PC-3 (cell line): ENCODE measurements around the gene SNRPN. TPM values are rescaled to one million over a fixed set of nuclear protein-coding genes. Genes with fewer than 3 reads are reported as not detected.
A peak's percentile ranks its signal among the peaks of the same experiment; 100 is the strongest.

ENCODE experiments used
- ATAC-seq: fragments of 200-7000 bp; cut with Tn5 transposase; 2 replicates; pipeline ENCODE4 v1.9.1; 2020; ENCODE audit warnings: mild to moderate bottlenecking, moderate library complexity
- BruUV-seq: library from RNA; stranded (reverse); fragments of 400-500 nt; replicated peaks from 2 replicates; lab custom pipeline; 2021; lab: Mats Ljungman, UMichigan
- CTCF ChIA-PET: fragments of 300-600 bp; sonication (Branson Sonifier 250); formaldehyde crosslinking; loops from one replicate; lab custom pipeline; 2022; ENCODE audit warnings: antibody characterized with exemption; lab: Charles Lee
- POLR2A ChIA-PET: fragments of 300-600 bp; sonication (Branson Sonifier 250); formaldehyde crosslinking; loops from one replicate; lab custom pipeline; 2022; ENCODE audit warnings: antibody characterized with exemption; ENCODE audit not compliant: unreplicated experiment; lab: Charles Lee
- DNase-seq: peaks from one replicate; pipeline ENCODE4 v3.0.0-alpha.2; 2015
- H2AFZ ChIP-seq: fragments of 300-600 bp; sonication (generic); 2 replicates; pipeline ENCODE4 v1.6.0; 2016; ENCODE audit warnings: antibody characterized with exemption, low read length
- H3F3A ChIP-seq: fragments of 300-600 bp; sonication (generic); one replicate; pipeline ENCODE4 v1.6.0; 2017; ENCODE audit warnings: antibody characterized with exemption, low read length, control low read depth, mild to moderate bottlenecking; ENCODE audit not compliant: unreplicated experiment
- H3K27ac ChIP-seq: fragments of 300-600 bp; sonication (generic); 2 replicates; pipeline ENCODE4 v1.5.1; 2016; ENCODE audit warnings: mild to moderate bottlenecking, low read length
- H3K27me3 ChIP-seq: fragments of 300-600 bp; sonication (generic); 2 replicates; pipeline ENCODE4 v1.6.1; 2016; ENCODE audit warnings: low read length, mixed read lengths
- H3K36me3 ChIP-seq: fragments of 300-600 bp; sonication (generic); 2 replicates; pipeline ENCODE4 v1.6.1; 2016; ENCODE audit warnings: low read depth, mixed run types, low read length, mixed read lengths
- H3K4me1 ChIP-seq: fragments of 300-600 bp; sonication (generic); 2 replicates; pipeline ENCODE4 v1.5.1; 2016; ENCODE audit warnings: low read length; ENCODE audit not compliant: insufficient read depth
- H3K4me2 ChIP-seq: fragments of 300-600 bp; sonication (generic); 2 replicates; pipeline ENCODE4 v1.6.0; 2016; ENCODE audit warnings: low read length
- H3K4me3 ChIP-seq: fragments of 300-600 bp; sonication (generic); 2 replicates; pipeline ENCODE4 v1.5.1; 2016; ENCODE audit warnings: mild to moderate bottlenecking, low read length, mixed read lengths
- H3K79me2 ChIP-seq: fragments of 300-600 bp; sonication (generic); 2 replicates; pipeline ENCODE4 v1.6.1; 2017; ENCODE audit warnings: low read length, mixed read lengths
- H3K9ac ChIP-seq: fragments of 300-600 bp; sonication (generic); 2 replicates; pipeline ENCODE4 v1.6.0; 2016; ENCODE audit warnings: mild to moderate bottlenecking, low read length
- H3K9me2 ChIP-seq: fragments of 300-600 bp; sonication (generic); replicated peaks from 2 replicates; pipeline ENCODE4 v1.6.1; 2016; ENCODE audit warnings: mixed run types, low read length, mixed read lengths
- H3K9me3 ChIP-seq: fragments of 300-600 bp; sonication (generic); 2 replicates; pipeline ENCODE4 v1.6.1; 2016; ENCODE audit warnings: low read length, mixed read lengths
- H4K20me1 ChIP-seq: fragments of 300-600 bp; sonication (generic); 2 replicates; pipeline ENCODE4 v1.6.1; 2016; ENCODE audit warnings: low read length, mixed read lengths
- EZH2 ChIP-seq: fragments of 300-600 bp; sonication (generic); IDR thresholded peaks from one replicate; pipeline ENCODE4 v1.6.1; 2017; ENCODE audit warnings: antibody characterized with exemption, mild to moderate bottlenecking, low read length; ENCODE audit not compliant: unreplicated experiment
- EZH2phosphoT487 ChIP-seq: fragments of 300-600 bp; sonication (generic); IDR thresholded peaks from 2 replicates; pipeline ENCODE4 v1.6.1; 2018; ENCODE audit warnings: mild to moderate bottlenecking, antibody characterized with exemption, low read length, borderline replicate concordance
- intact Hi-C: fragments of 100-400 bp; cut with micrococcal nuclease; formaldehyde crosslinking; loops from 2 replicates; pipeline ENCODE4 v1.9.0; 2023
- total RNA-seq: library from RNA; depleted of rRNA; stranded (reverse); fragments of >200 nt; gene quantifications from 2 replicates; pipeline ENCODE4 v1.2.3, GENCODE V29; 2014
- TF ChIP-seq, protein P1 (sequence below): fragments of 300-600 bp; sonication (generic); conservative IDR thresholded peaks from 2 replicates; pipeline ENCODE4 v1.5.1; 2017; ENCODE audit warnings: antibody characterized with exemption, low read depth, mild to moderate bottlenecking, low read length

SNRPN gene
- total RNA-seq, 1 experiment from 2014 or later = 139 TPM

DNA sequence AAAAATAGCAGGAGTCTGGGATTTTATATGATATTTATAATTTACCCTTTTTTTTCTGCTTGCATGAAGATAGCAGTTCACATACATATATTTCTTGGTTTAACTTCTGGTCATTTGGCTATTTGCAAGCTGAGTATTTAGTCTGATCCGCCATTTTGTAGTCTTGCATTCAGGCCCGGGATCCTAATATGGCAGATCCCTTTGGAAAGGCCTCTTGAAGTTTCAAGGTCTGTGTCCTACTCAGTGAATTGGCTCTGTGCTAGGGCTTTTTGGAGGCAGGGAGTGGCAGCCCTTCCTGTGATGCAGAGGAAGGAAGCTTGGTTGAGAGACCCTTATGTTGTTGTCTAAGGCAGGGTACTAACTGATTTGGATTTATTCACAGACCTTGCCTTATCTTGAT lies 2.9 kb downstream of the SNRPN start:
- Histone ChIP-seq H3K4me1 (no peaks in the 10 kb centered on the region), H3K36me3 (peaks cover 2% of the 10 kb centered on the region; the same call in 1 of the 2 replicates), H3K4me2 (0 out of 2 replicates have a peak overlapping the region, but pooled peaks have one; percentile 82), H3K4me3 (no peak overlapping the region), H3K9ac (no peak overlapping the region), H3K27me3 (no peaks in the 10 kb centered on the region), H3K9me2 (no peaks in the 10 kb centered on the region), H3K9me3 (0 out of 2 replicates have a peak, but pooled peaks cover 6% of the 10 kb centered on the region), H4K20me1 (no peaks in the 10 kb centered on the region), H2AFZ (no peak overlapping the region), H3K79me2 (peaks cover 75% of the 10 kb centered on the region), H3F3A (no peaks in the 10 kb centered on the region), H3K27ac (no peak overlapping the region)
- intact Hi-C loops = no loop called here
- no peak for ATAC-seq
- TF ChIP-seq EZH2 = no peak
- TF ChIP-seq, protein P1, sequence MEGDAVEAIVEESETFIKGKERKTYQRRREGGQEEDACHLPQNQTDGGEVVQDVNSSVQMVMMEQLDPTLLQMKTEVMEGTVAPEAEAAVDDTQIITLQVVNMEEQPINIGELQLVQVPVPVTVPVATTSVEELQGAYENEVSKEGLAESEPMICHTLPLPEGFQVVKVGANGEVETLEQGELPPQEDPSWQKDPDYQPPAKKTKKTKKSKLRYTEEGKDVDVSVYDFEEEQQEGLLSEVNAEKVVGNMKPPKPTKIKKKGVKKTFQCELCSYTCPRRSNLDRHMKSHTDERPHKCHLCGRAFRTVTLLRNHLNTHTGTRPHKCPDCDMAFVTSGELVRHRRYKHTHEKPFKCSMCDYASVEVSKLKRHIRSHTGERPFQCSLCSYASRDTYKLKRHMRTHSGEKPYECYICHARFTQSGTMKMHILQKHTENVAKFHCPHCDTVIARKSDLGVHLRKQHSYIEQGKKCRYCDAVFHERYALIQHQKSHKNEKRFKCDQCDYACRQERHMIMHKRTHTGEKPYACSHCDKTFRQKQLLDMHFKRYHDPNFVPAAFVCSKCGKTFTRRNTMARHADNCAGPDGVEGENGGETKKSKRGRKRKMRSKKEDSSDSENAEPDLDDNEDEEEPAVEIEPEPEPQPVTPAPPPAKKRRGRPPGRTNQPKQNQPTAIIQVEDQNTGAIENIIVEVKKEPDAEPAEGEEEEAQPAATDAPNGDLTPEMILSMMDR = no peak
- no peak for TF ChIP-seq EZH2phosphoT487
- DNase-seq = no peak
- POLR2A ChIA-PET = interaction anchor here (0.6 kb wide), 1 partner anchor 33 kb away, joined by 9 read pairs; no protein-coding TSS in a partner anchor
- CTCF ChIA-PET = no interaction called here
- BruUV-seq = no TSS peak

DNA sequence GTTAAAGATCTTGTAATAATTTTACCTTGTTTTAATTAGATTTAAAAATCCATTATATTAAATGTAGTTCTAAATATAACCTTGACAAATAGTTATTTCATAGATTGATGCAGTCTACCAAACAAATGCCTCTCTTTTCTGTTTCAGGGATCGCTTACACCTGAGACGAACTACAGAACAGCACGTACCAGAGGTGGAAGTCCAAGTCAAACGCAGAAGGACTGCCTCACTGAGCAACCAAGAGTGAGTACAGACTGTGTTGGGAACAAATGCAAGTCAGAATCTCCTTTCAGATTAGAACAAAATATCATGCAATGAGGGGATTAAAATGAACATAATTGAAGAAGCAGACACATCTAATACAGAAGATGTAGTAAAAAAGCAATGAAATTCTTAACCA lies 7.2 kb downstream of the SNRPN start:
- TF ChIP-seq, protein P1 = no peak
- TF ChIP-seq EZH2phosphoT487 (no peak), EZH2 (no peak)
- ATAC-seq = no peak
- Histone ChIP-seq H3K4me1 (peaks cover 4% of the 10 kb centered on the region; the same call in 1 of the 2 replicates), H3K27ac (no peak overlapping the region), H4K20me1 (no peaks in the 10 kb centered on the region), H3K9me3 (no peaks in the 10 kb centered on the region), H3K36me3 (peaks cover 6% of the 10 kb centered on the region), H3K9ac (no peak overlapping the region), H3K27me3 (no peaks in the 10 kb centered on the region), H3K9me2 (no peaks in the 10 kb centered on the region), H3K4me3 (no peak overlapping the region), H3K4me2 (no peak overlapping the region), H3F3A (no peaks in the 10 kb centered on the region), H2AFZ (no peak overlapping the region), H3K79me2 (peaks cover 58% of the 10 kb centered on the region)
- CTCF ChIA-PET = no interaction called here
- BruUV-seq = no TSS peak
- intact Hi-C loops = no loop called here
- DNase-seq = no peak
- POLR2A ChIA-PET = no interaction called here

GRCh38 chr15:24962880-24963279 lies 8.1 kb downstream of the SNRPN start:
- Histone ChIP-seq H2AFZ (no peak overlapping the region), H3K27ac (no peak overlapping the region), H3K9me3 (no peaks in the 10 kb centered on the region), H4K20me1 (no peaks in the 10 kb centered on the region), H3K36me3 (peaks cover 6% of the 10 kb centered on the region), H3K4me2 (no peak overlapping the region), H3F3A (no peaks in the 10 kb centered on the region), H3K4me3 (no peak overlapping the region), H3K27me3 (no peaks in the 10 kb centered on the region), H3K79me2 (peaks cover 48% of the 10 kb centered on the region), H3K9ac (no peak overlapping the region), H3K9me2 (no peaks in the 10 kb centered on the region), H3K4me1 (peaks cover 6% of the 10 kb centered on the region; the same call in 1 of the 2 replicates)
- intact Hi-C loops = no loop called here
- TF ChIP-seq EZH2 (no peak), EZH2phosphoT487 (no peak)
- TF ChIP-seq, protein P1 = no peak
- DNase-seq = no peak
- BruUV-seq = no TSS peak
- no peak for ATAC-seq
- ChIA-PET CTCF (no interaction called here), POLR2A (no interaction called here)
